PC-9 (cell line): Measurements from ENCODE around the gene FAM193B.

Experiments
- EZH2 ChIP-seq: fragments of 200-600 bp; sonication (generic); IDR thresholded peaks from 2 replicates; pipeline ENCODE4 v1.8.0; 2017; ENCODE audit warnings: antibody characterized with exemption, low read depth
- TF ChIP-seq, protein P1 (sequence below): fragments of 200-600 bp; sonication (generic); conservative IDR thresholded peaks from 2 replicates; pipeline ENCODE4 v1.6.1; 2017; ENCODE audit warnings: mixed run types, antibody characterized with exemption, mild to moderate bottlenecking, moderate library complexity

DNA sequence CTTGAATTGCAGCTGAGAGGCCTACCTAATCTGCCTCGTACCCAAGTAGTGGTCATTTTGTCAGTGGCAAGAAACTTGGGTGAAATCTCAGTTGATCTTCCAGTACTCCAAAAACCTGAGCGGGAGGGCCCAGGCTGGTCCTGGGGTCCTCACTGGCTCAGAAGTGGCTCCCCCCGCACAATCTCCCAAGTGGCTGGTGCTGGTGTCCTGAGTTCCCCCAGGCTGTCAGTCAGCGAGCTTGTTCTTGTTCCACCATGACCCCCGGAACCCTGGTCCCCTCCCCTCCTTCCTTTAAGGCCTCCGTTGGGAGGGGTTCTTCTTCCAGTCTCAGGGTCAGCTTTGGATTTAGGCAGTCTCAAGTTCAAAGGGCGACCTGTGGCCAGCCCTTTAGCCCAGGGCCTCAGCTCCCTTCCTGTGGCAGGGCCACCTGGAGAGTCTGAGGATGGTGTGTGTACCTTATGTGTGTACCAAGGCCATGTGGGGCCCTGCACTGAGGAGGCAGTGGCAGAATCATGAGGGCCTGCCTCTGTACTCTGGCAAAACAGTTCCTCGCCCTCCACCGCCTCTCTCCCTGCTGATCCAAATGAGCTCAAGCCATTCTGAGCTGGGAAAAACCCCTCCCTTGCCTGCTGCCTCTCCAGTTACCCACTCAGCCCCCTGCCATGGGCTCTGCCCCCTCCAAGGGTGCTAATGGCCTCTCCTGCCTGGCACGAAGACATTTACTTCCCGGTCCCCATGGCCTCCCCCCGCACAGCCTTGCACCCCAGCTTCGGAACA is 76.5 kb downstream of the FAM193B start:
- TF ChIP-seq, protein P1, sequence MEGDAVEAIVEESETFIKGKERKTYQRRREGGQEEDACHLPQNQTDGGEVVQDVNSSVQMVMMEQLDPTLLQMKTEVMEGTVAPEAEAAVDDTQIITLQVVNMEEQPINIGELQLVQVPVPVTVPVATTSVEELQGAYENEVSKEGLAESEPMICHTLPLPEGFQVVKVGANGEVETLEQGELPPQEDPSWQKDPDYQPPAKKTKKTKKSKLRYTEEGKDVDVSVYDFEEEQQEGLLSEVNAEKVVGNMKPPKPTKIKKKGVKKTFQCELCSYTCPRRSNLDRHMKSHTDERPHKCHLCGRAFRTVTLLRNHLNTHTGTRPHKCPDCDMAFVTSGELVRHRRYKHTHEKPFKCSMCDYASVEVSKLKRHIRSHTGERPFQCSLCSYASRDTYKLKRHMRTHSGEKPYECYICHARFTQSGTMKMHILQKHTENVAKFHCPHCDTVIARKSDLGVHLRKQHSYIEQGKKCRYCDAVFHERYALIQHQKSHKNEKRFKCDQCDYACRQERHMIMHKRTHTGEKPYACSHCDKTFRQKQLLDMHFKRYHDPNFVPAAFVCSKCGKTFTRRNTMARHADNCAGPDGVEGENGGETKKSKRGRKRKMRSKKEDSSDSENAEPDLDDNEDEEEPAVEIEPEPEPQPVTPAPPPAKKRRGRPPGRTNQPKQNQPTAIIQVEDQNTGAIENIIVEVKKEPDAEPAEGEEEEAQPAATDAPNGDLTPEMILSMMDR = no peak
- TF ChIP-seq EZH2 = no peak
